Osteocyte (in vitro differentiated cells): Measurements from ENCODE around the gene GOLIM4. TPM values are rescaled to one million over a fixed set of nuclear protein-coding genes. Genes with fewer than 3 reads are reported as not detected.

Source experiments
- DNase-seq: peaks from one replicate; pipeline ENCODE4 v3.0.0; 2021; ENCODE audit warnings: mixed read lengths; ENCODE audit not compliant: unreplicated experiment; ENCODE audit errors: extremely low spot score
- H3K27ac Mint-ChIP-seq: one replicate; pipeline ENCODE4 v1.8.0; 2021; ENCODE audit warnings: mild to moderate bottlenecking, mixed read lengths; ENCODE audit not compliant: unreplicated experiment
- H3K27me3 Mint-ChIP-seq: one replicate; pipeline ENCODE4 v1.8.0; 2021; ENCODE audit warnings: mixed read lengths; ENCODE audit not compliant: unreplicated experiment
- H3K36me3 Mint-ChIP-seq: one replicate; pipeline ENCODE4 v1.8.0; 2021; ENCODE audit warnings: mixed read lengths; ENCODE audit not compliant: unreplicated experiment
- H3K4me1 Mint-ChIP-seq: one replicate; pipeline ENCODE4 v1.8.0; 2021; ENCODE audit warnings: mixed read lengths; ENCODE audit not compliant: unreplicated experiment
- H3K4me3 Mint-ChIP-seq: one replicate; pipeline ENCODE4 v1.8.0; 2021; ENCODE audit warnings: mild to moderate bottlenecking, moderate library complexity, mixed read lengths; ENCODE audit not compliant: unreplicated experiment
- H3K9me3 Mint-ChIP-seq: one replicate; pipeline ENCODE4 v1.8.0; 2021; ENCODE audit warnings: mixed read lengths; ENCODE audit not compliant: unreplicated experiment
- CTCF ChIP-seq: fragments of 200-600 bp; sonication (generic); IDR thresholded peaks from 2 replicates; pipeline ENCODE4 v1.5.0; 2021; ENCODE audit warnings: antibody characterized with exemption, mild to moderate bottlenecking, moderate library complexity
- total RNA-seq: library from RNA; stranded (reverse); gene quantifications from 2 replicates; pipeline ENCODE4 v1.2.1, GENCODE V29; 2021

Gene GOLIM4
- total RNA-seq, 1 donor from 2014 or later, result 40.5 TPM

GRCh38 chr3:167989999-167990398 lies 105.7 kb downstream of the GOLIM4 start:
- Mint-ChIP-seq H3K36me3 (no peaks in the 10 kb centered on the region), H3K4me3 (no peak overlapping the region), H3K9me3 (no peaks in the 10 kb centered on the region)

GRCh38 chr3:167989066-167989465 lies 106.7 kb downstream of the GOLIM4 start:
- Mint-ChIP-seq H3K27me3 (peaks cover 47% of the 10 kb centered on the region), H3K4me3 (no peak overlapping the region), H3K4me1 (no peaks in the 10 kb centered on the region), H3K36me3 (no peaks in the 10 kb centered on the region), H3K9me3 (no peaks in the 10 kb centered on the region), H3K27ac (no peak overlapping the region)
- DNase-seq, result no peak
- TF ChIP-seq CTCF, result no peak

More at GRCh38 chr3:167989999-167990398, 105.7 kb downstream of the GOLIM4 start:
- Mint-ChIP-seq H3K27me3 (peaks cover 42% of the 10 kb centered on the region), H3K4me1 (no peaks in the 10 kb centered on the region), H3K27ac (no peak overlapping the region)
- TF ChIP-seq CTCF, result no peak
- no peak for DNase-seq

DNA sequence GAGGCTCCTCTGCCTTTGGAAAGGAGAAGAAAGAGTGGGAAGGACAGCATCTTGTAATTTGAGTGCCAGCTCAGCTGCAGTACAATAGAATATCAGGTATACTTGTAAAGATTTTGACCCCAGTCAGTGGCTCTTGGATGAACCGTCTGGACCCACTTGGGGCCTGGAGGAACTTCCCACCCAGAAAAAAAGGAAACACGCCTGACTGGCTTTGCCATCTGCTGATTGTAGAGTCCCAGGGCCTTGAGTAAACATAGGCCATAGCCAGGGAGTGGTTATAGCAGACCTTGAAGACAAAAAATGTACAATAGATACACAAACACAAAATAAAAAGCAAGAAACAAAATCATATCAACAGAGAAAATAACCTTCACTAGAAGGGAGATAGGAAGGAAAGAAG lies 112.1 kb downstream of the GOLIM4 start:
- peaks cover 30% of the 10 kb centered on the region for H3K27me3 Mint-ChIP-seq
- H3K36me3 Mint-ChIP-seq, result no peaks in the 10 kb centered on the region
- no peak overlapping the region for H3K4me3 Mint-ChIP-seq
- no peaks in the 10 kb centered on the region for H3K9me3 Mint-ChIP-seq
- no peak for TF ChIP-seq CTCF
- no peaks in the 10 kb centered on the region for H3K4me1 Mint-ChIP-seq
- no peak overlapping the region for H3K27ac Mint-ChIP-seq
- no peak for DNase-seq

DNA sequence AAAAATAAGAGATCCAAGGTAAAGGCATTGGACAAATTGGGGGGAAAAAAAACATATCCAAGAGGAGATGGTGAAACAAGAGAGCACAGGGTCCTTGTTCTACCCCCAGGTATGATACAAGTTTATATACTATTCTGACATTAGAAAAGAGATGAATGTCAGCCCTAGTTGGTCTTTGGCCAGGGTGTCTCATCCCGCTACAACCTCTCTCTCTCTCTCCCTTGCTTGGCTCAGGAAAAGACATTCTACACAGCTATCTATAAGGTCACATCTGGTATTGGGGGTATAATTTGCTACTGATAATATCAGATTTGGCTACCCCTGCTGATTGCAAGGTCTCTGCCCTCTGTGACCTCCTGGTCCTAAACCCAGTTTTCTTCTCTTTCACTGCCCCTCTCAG lies 117.2 kb downstream of the GOLIM4 start:
- Mint-ChIP-seq H3K9me3 (no peaks in the 10 kb centered on the region), H3K36me3 (no peaks in the 10 kb centered on the region), H3K4me3 (no peak overlapping the region), H3K27me3 (peaks cover 9% of the 10 kb centered on the region), H3K27ac (no peak overlapping the region), H3K4me1 (no peaks in the 10 kb centered on the region)
- no peak for TF ChIP-seq CTCF
- DNase-seq, result no peak

- Mint-ChIP-seq H3K4me1 (no peaks in the 10 kb centered on the region), H3K9me3 (no peaks in the 10 kb centered on the region), H3K4me3 (no peak overlapping the region), H3K27ac (no peak overlapping the region), H3K27me3 (peaks cover 9% of the 10 kb centered on the region), H3K36me3 (no peaks in the 10 kb centered on the region)
- no peak for TF ChIP-seq CTCF
- no peak for DNase-seq
Observed at GRCh38 chr3:167978071-167978470, 117.7 kb downstream of the GOLIM4 start.
